B cell (primary cell): ENCODE data around the gene STAT1.

ENCODE experiments used
- EZH2 ChIP-seq: IDR thresholded peaks from 2 replicates; pipeline ENCODE4 v1.6.1; 2012; ENCODE audit warnings: borderline replicate concordance, low read depth, mild to moderate bottlenecking, moderate library complexity, low read length; ENCODE audit not compliant: insufficient read depth, poor library complexity, severe bottlenecking
- TF ChIP-seq, protein P1 (sequence below): fragments of 200-600 bp; IDR thresholded peaks from one replicate; pipeline ENCODE4 v1.8.0; 2022; ENCODE audit warnings: antibody characterized with exemption, mild to moderate bottlenecking

DNA sequence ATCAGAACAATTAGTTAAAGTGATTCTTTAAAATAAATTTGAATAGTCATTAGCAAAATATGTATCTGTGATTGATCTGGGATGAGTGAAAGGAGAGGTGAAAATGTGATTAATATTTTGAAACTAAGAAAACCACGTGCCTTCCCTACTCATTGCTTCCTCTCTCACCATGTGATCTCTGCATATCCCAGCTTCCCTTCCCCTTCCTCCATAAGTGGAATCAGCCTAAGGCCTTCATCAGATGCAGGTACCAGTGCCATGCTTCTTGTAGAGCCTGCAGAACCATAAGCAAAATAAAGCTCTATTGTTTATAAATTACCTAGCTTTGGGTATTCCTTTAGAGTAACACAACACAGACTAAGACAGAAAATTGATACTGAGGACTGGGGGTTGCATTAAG is 11.2 kb upstream of the STAT1 start:
- TF ChIP-seq, protein P1, sequence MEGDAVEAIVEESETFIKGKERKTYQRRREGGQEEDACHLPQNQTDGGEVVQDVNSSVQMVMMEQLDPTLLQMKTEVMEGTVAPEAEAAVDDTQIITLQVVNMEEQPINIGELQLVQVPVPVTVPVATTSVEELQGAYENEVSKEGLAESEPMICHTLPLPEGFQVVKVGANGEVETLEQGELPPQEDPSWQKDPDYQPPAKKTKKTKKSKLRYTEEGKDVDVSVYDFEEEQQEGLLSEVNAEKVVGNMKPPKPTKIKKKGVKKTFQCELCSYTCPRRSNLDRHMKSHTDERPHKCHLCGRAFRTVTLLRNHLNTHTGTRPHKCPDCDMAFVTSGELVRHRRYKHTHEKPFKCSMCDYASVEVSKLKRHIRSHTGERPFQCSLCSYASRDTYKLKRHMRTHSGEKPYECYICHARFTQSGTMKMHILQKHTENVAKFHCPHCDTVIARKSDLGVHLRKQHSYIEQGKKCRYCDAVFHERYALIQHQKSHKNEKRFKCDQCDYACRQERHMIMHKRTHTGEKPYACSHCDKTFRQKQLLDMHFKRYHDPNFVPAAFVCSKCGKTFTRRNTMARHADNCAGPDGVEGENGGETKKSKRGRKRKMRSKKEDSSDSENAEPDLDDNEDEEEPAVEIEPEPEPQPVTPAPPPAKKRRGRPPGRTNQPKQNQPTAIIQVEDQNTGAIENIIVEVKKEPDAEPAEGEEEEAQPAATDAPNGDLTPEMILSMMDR = no peak
- no peak for TF ChIP-seq EZH2
